Ishikawa (cell line): Measurements from ENCODE around the gene MED10.

Source experiments
- CEBPB ChIP-seq: IDR thresholded peaks from 2 replicates; pipeline ENCODE4 v1.6.1; 2012
- CREB1 ChIP-seq: IDR thresholded peaks from 2 replicates; pipeline ENCODE4 v1.6.1; 2012; ENCODE audit warnings: low read depth
- EGR1 ChIP-seq: IDR thresholded peaks from 2 replicates; pipeline ENCODE4 v1.6.1; 2012
- EP300 ChIP-seq: IDR thresholded peaks from 2 replicates; pipeline ENCODE4 v1.6.1; 2012; ENCODE audit warnings: borderline replicate concordance
- FOXM1 ChIP-seq: IDR thresholded peaks from 2 replicates; pipeline ENCODE4 v1.6.1; 2012; ENCODE audit warnings: low read depth, borderline replicate concordance
- NFIC ChIP-seq: IDR thresholded peaks from 2 replicates; pipeline ENCODE4 v1.6.1; 2012
- RAD21 ChIP-seq: IDR thresholded peaks from 2 replicates; pipeline ENCODE4 v1.6.1; 2012; ENCODE audit warnings: low read depth
- TAF1 ChIP-seq: IDR thresholded peaks from 2 replicates; pipeline ENCODE4 v1.6.1; 2012; ENCODE audit warnings: low read depth, mild to moderate bottlenecking
- TCF12 ChIP-seq: IDR thresholded peaks from 2 replicates; pipeline ENCODE4 v1.6.1; 2012; ENCODE audit warnings: low read depth
- TEAD4 ChIP-seq: IDR thresholded peaks from 2 replicates; pipeline ENCODE4 v1.6.1; 2012
- YY1 ChIP-seq: IDR thresholded peaks from 2 replicates; pipeline ENCODE4 v1.6.1; 2012; ENCODE audit warnings: low read depth
- ZBTB7A ChIP-seq: IDR thresholded peaks from 2 replicates; pipeline ENCODE4 v1.6.1; 2012; ENCODE audit warnings: low read depth
- TF ChIP-seq, protein P1 (sequence below): IDR thresholded peaks from 2 replicates; pipeline ENCODE4 v1.6.1; 2012; ENCODE audit warnings: low read depth, mild to moderate bottlenecking
- TF ChIP-seq, protein P2 (sequence below): IDR thresholded peaks from 2 replicates; pipeline ENCODE4 v1.6.1; 2012
- TF ChIP-seq, protein P3 (sequence below): IDR thresholded peaks from 2 replicates; pipeline ENCODE4 v1.6.1; 2012

MED10 gene

DNA sequence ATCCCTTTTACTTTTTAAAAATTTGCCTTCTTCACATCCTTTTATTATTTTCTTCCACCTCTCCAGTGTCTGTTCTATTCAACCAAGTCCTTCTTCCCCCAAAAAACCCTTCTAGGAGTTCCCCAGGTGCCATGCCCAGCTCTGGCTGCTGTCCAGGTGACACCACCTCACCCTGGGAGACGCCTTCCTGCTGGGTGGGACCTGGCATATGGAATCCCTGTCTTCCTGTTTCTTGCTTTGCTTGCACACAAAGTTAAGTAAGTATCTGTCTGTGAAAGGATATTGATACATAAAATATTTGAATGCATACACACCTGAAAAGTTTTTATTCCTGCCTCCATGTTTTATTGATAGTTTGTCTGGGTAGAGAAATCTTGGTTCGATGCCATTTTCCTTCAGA lies 23.1 kb upstream of the MED10 start:
- TF ChIP-seq EP300 (no peak), EGR1 (no peak), TAF1 (no peak), FOXM1 (no peak), CREB1 (no peak), TEAD4 (no peak), RAD21 (no peak), TCF12 (no peak), NFIC (no peak), ZBTB7A (no peak)
- TF ChIP-seq, protein P1, sequence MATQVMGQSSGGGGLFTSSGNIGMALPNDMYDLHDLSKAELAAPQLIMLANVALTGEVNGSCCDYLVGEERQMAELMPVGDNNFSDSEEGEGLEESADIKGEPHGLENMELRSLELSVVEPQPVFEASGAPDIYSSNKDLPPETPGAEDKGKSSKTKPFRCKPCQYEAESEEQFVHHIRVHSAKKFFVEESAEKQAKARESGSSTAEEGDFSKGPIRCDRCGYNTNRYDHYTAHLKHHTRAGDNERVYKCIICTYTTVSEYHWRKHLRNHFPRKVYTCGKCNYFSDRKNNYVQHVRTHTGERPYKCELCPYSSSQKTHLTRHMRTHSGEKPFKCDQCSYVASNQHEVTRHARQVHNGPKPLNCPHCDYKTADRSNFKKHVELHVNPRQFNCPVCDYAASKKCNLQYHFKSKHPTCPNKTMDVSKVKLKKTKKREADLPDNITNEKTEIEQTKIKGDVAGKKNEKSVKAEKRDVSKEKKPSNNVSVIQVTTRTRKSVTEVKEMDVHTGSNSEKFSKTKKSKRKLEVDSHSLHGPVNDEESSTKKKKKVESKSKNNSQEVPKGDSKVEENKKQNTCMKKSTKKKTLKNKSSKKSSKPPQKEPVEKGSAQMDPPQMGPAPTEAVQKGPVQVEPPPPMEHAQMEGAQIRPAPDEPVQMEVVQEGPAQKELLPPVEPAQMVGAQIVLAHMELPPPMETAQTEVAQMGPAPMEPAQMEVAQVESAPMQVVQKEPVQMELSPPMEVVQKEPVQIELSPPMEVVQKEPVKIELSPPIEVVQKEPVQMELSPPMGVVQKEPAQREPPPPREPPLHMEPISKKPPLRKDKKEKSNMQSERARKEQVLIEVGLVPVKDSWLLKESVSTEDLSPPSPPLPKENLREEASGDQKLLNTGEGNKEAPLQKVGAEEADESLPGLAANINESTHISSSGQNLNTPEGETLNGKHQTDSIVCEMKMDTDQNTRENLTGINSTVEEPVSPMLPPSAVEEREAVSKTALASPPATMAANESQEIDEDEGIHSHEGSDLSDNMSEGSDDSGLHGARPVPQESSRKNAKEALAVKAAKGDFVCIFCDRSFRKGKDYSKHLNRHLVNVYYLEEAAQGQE, result no peak
- TF ChIP-seq, protein P2, sequence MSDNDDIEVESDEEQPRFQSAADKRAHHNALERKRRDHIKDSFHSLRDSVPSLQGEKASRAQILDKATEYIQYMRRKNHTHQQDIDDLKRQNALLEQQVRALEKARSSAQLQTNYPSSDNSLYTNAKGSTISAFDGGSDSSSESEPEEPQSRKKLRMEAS, result no peak

DNA sequence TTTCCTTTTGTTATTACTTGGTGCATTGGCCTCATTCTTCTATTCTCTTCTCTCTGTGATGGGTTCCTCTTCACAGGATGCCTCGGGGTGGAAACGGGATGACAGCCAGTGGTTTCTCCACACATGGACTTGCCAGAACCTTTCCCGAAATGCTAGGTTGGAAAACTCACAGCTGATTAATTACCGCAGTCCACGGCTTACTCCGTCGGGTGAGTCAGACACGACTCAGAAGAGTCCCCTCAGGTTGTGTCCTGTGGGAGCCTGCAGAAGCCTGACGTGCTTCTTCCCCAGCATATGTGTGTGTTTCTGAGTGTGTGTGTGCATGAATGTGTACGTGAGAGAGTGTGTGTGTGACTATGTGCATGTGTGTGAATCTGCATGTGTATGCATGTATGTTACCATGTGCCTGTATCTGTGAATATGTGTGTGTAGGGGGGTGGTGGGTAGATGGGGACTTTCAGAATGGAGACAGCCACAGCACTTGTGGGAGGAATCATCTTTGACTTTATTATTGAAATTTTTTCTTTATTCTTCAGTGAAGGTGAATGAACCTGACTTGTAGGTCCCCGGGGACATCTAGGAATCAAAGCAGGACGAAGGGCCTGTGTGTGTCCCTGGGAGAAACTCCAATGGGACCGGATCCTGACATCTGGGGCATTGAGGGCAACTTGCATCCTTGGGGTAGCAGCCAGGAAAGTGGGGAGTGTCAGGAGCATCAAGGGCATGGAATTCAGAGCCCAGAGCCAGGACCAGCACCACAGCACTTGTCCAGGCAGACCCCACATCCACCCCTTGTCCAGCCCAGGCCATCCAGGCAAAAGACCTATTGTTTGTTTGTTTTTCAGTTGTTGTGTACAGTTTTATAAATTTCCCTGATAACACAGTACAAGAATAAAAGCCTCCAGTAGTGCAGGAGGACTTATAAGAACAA lies 21.9 kb upstream of the MED10 start:
- TF ChIP-seq, protein P3, sequence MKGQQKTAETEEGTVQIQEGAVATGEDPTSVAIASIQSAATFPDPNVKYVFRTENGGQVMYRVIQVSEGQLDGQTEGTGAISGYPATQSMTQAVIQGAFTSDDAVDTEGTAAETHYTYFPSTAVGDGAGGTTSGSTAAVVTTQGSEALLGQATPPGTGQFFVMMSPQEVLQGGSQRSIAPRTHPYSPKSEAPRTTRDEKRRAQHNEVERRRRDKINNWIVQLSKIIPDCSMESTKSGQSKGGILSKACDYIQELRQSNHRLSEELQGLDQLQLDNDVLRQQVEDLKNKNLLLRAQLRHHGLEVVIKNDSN, result no peak
- TF ChIP-seq CEBPB (no peak), FOXM1 (no peak), EP300 (no peak), EGR1 (no peak), RAD21 (no peak), TEAD4 (no peak), TCF12 (no peak), TAF1 (no peak), NFIC (no peak), ZBTB7A (no peak), YY1 (no peak), CREB1 (no peak)
- TF ChIP-seq, protein P2, result no peak
- TF ChIP-seq, protein P1, result no peak

DNA sequence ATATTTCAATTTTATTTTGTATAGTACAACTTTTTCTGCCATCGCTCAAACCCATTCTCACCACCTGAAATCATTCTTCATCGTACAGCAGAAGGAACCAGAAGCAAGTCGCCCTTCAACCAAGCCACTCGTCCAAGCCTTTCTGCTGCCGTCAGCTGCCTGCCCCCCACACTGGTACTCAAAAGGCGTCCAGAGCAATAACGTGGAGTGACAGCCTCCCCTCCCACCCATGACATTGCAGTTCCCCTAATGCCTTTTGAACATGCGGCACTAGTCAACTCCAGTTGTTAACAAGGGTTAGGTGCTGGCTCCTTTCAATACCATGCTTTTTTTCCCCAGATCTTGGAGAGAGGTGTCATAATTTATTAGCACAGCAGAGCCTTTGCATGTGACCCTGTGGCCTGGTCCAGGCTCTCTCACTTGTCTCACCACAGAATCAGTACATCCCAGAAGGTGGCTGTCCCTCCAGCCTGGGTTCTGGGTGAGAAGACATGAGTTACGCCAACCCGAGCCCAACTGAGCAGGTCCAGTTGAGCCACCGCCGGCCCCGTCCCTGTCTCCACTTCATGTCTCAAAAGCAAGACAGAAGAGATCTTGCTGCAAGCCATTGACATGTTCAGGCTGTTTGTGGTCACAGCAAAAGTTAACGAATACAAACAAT lies 20.4 kb upstream of the MED10 start:
- TF ChIP-seq, protein P3, result no peak

DNA sequence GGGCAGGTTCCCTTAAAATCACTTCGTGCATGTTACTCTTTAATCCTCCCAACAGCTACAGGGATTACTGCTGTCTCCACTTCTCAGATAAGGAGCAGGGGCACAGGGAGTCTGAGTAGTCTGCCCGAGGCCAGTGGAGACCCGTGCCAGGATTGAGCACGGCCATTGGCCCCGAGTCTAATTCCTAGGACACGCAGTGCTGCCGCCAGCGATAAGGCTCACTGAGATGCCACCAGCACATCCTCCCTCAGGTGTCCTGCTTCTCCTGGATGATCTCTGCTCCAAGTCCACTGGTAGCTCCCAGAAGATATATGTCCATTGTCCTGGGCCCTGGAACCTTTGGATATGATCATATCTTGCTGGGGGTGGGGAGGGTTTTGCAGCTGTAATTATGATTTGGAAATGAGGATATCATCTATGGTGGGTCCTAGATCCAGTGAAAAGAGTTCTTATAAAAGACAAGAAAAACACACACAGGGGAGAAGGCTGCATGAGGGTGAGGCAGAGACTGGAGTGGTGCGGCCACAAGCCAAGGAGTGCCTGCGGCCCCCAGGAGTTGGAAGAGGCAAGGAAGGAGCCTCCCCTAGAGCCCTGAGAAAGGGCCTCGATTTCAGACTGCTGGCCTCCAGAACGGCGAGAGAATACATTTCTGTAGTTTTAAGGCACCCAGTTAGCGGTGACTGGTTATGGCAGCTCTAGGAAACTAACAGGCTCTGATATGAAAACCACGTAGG lies 19.4 kb upstream of the MED10 start:
- TF ChIP-seq, protein P3, result no peak
- TF ChIP-seq RAD21 (no peak), NFIC (no peak), TEAD4 (no peak), YY1 (no peak), TAF1 (no peak), CEBPB (no peak), TCF12 (no peak)

DNA sequence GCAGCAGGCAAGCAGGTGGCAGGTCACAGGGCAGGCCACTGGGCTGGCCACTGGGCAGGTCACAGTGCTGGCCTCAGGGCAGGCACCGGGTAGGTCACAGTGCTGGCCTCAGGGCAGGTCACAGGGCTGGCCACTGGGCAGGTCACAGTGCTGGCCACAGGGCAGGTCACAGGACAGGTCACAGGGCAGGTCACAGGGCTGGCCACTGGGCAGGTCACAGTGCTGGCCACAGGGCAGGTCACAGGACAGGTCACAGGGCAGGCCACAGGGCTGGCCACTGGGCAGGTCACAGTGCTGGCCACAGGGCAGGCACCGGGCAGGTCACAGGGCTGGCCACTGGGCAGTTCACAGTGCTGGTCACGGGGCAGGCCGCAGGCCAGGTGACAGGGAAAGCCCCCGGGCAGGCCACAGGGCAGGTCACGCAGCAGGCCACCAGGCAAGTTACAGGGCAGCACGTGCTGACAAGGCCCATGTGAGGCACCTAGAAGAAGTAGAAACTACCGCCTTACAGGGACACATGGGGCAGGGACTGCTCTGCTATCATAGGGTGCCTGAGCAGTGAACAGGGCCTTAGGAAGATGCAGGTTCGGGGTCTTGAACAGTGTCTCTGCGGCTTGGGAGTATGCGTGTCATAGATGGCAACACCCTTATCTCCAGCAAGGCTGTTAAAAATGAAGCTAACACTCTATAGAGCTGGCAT lies 18.6 kb upstream of the MED10 start:
- TF ChIP-seq ZBTB7A (no peak), NFIC (no peak)
